B cell (primary cell): ENCODE results near the gene MCCD1.

ENCODE experiments used
- CTCF ChIP-seq: fragments of 200-600 bp; IDR thresholded peaks from one replicate; pipeline ENCODE4 v1.8.0; 2022; ENCODE audit warnings: antibody characterized with exemption, mild to moderate bottlenecking
- EZH2 ChIP-seq: IDR thresholded peaks from 2 replicates; pipeline ENCODE4 v1.6.1; 2012; ENCODE audit warnings: borderline replicate concordance, low read depth, mild to moderate bottlenecking, moderate library complexity, low read length; ENCODE audit not compliant: insufficient read depth, poor library complexity, severe bottlenecking

DNA sequence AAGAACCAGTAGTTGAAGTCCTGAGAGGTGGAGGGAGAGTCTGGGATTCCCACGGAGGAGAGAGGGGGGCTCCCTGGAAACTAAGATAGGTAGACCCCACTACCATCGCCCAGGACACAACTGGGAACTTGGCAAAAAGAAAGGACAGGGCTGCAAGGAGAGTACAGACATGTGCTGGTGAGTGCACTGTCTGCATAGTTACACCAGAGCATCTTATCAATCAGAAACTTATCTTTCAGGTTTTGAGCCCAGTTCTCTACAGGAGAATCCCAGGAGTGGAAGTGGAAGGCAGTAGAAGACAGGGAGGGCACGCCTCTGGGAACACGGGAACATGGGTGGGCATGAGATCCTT lies 30.8 kb downstream of the MCCD1 start:
- peak; percentile 7 for TF ChIP-seq CTCF
- TF ChIP-seq EZH2 = no peak
